Measurements from ENCODE around the gene PARPBP. TPM values are rescaled to one million over a fixed set of nuclear protein-coding genes. Genes with fewer than 3 reads are reported as not detected.
A peak's percentile ranks its signal among the peaks of the same experiment; 100 is the strongest.

Gene PARPBP
- total RNA-seq, 1 experiment from 2014 or later: 14.3 TPM

DNA sequence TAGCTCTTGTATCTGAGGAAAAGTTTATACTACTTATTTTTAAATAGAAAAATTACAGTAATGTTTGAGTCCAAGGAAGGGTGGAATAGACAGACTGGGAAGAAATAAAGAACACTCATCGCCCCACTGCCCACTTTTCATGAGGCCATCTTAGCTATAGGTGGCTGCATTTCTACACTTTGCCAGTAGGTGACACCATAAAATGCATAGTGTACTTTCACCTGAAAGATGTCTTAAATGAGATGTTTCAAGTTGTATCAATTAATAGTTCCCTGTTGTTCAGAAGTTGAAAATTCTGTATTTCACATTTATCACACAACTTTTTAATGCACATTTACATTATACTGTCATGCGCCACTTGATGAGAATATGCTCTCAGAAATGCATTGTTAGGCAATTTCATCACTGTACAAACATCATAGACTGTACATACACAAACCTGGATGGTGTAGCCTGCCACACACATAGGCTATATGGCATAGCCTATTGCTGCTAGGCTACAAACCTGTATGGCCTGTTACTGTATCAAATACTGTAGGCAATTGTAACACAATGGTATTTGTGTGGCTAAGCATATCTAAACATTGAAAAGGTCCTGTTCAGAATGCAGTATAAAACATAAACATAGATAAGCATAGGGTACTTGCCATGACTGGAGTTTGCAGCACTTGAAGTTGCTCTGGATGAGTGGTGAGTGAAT is 50.1 kb downstream of the PARPBP start:
- ChIA-PET POLR2A (interaction anchor here (0.6 kb wide), 1 partner anchor 23 kb away, joined by 3 read pairs; no protein-coding TSS in a partner anchor), CTCF (interaction anchor here (0.6 to 1.0 kb wide), 2 partner anchors 60 to 313 kb away, joined by 3 to 6 read pairs; no protein-coding TSS in a partner anchor)
- Histone ChIP-seq H3K27me3 (ENCODE audit: control insufficient read depth, insufficient read depth, low read length) (no peaks in the 10 kb centered on the region), H3K27ac (ENCODE audit: low read length) (no peak overlapping the region), H3K4me1 (ENCODE audit: control insufficient read depth, insufficient read depth, low read length) (no peaks in the 10 kb centered on the region), H3K9me3 (ENCODE audit: control insufficient read depth, insufficient read depth, low read depth, low read length) (no peaks in the 10 kb centered on the region), H3K36me3 (ENCODE audit: control insufficient read depth, insufficient read depth, low read length) (no peaks in the 10 kb centered on the region), H3K4me3 (ENCODE audit: low read depth in 2 of 2, low read length in 2 of 2) (no peak overlapping the region)
- in situ Hi-C loops (cut with HindIII; ENCODE audit: low pct_unique_long_range_greater_than_20kb, low sequenced_read_pairs): no loop called here
- TF ChIP-seq TCF7L2 (IDR thresholded peaks at IDR 0.05; ENCODE audit: low read depth, low read length): no peak
- TF ChIP-seq, protein P1, sequence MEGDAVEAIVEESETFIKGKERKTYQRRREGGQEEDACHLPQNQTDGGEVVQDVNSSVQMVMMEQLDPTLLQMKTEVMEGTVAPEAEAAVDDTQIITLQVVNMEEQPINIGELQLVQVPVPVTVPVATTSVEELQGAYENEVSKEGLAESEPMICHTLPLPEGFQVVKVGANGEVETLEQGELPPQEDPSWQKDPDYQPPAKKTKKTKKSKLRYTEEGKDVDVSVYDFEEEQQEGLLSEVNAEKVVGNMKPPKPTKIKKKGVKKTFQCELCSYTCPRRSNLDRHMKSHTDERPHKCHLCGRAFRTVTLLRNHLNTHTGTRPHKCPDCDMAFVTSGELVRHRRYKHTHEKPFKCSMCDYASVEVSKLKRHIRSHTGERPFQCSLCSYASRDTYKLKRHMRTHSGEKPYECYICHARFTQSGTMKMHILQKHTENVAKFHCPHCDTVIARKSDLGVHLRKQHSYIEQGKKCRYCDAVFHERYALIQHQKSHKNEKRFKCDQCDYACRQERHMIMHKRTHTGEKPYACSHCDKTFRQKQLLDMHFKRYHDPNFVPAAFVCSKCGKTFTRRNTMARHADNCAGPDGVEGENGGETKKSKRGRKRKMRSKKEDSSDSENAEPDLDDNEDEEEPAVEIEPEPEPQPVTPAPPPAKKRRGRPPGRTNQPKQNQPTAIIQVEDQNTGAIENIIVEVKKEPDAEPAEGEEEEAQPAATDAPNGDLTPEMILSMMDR (IDR thresholded peaks at IDR 0.05): peak; percentile 77; the same call in 1 of the 2 replicates
- no TSS peak for BruUV-seq (replicated peaks)
- peak; percentile 75; the same call in 1 of the 2 replicates for ATAC-seq
- intact Hi-C loops (cut with micrococcal nuclease; ENCODE audit: unreplicated experiment): loop anchor here (10.0 kb wide), 1 partner anchor 305 kb away; no protein-coding TSS in a partner anchor
- peak; percentile 24 for DNase-seq (ENCODE audit: low read depth, low spot score)

DNA sequence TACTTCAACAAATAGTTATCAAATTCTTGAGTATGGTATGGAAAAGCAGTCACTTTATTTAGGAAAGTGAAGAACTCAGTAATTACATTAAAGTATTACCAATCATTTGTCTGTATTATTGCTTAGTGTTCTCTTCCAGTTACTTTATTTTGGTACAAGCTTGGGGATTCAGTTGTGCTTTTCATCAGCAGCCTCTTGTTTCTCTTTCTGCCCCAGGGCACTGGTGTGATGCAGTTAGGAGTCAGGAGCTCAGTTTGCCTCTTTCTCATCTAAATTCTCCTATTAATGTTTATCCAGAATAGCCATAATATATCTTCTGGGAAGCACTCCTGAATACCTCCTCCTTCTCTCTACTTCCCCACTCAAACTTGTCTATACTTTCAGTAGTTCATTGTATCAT is 52.0 kb downstream of the PARPBP start:
- CTCF ChIA-PET: interaction anchor here (0.7 kb wide), 1 partner anchor 255 kb away, joined by 4 read pairs; no protein-coding TSS in a partner anchor
- no peaks in the 10 kb centered on the region for H3K36me3 ChIP-seq (ENCODE audit: control insufficient read depth, insufficient read depth, low read length)
- in situ Hi-C loops (cut with HindIII; ENCODE audit: low pct_unique_long_range_greater_than_20kb, low sequenced_read_pairs) (no loop called here), intact Hi-C loops (cut with micrococcal nuclease; ENCODE audit: unreplicated experiment) (no loop called here)
- BruUV-seq (replicated peaks): no TSS peak
- TF ChIP-seq TCF7L2 (IDR thresholded peaks at IDR 0.05; ENCODE audit: low read depth, low read length) (no peak), SIN3A (IDR thresholded peaks at IDR 0.05; ENCODE audit: borderline replicate concordance, insufficient read depth, low read depth, low read length) (no peak), POLR2AphosphoS5 (IDR thresholded peaks at IDR 0.05; ENCODE audit: low read depth, low read length) (no peak)
- TF ChIP-seq, protein P1 (IDR thresholded peaks at IDR 0.05): no peak
- TF ChIP-seq, protein P2, sequence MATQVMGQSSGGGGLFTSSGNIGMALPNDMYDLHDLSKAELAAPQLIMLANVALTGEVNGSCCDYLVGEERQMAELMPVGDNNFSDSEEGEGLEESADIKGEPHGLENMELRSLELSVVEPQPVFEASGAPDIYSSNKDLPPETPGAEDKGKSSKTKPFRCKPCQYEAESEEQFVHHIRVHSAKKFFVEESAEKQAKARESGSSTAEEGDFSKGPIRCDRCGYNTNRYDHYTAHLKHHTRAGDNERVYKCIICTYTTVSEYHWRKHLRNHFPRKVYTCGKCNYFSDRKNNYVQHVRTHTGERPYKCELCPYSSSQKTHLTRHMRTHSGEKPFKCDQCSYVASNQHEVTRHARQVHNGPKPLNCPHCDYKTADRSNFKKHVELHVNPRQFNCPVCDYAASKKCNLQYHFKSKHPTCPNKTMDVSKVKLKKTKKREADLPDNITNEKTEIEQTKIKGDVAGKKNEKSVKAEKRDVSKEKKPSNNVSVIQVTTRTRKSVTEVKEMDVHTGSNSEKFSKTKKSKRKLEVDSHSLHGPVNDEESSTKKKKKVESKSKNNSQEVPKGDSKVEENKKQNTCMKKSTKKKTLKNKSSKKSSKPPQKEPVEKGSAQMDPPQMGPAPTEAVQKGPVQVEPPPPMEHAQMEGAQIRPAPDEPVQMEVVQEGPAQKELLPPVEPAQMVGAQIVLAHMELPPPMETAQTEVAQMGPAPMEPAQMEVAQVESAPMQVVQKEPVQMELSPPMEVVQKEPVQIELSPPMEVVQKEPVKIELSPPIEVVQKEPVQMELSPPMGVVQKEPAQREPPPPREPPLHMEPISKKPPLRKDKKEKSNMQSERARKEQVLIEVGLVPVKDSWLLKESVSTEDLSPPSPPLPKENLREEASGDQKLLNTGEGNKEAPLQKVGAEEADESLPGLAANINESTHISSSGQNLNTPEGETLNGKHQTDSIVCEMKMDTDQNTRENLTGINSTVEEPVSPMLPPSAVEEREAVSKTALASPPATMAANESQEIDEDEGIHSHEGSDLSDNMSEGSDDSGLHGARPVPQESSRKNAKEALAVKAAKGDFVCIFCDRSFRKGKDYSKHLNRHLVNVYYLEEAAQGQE (IDR thresholded peaks at IDR 0.05; ENCODE audit: insufficient read depth in 1 of 2, low read depth in 2 of 2, low read length in 1 of 2): no peak
- ATAC-seq (no peak), DNase-seq (ENCODE audit: low read depth, low spot score) (no peak)
- POLR2A ChIA-PET: no interaction called here
- H3K27me3 ChIP-seq (ENCODE audit: control insufficient read depth, insufficient read depth, low read length): no peaks in the 10 kb centered on the region
- no peaks in the 10 kb centered on the region for H3K4me1 ChIP-seq (ENCODE audit: control insufficient read depth, insufficient read depth, low read length)
- H3K4me3 ChIP-seq (ENCODE audit: low read depth in 2 of 2, low read length in 2 of 2): no peak overlapping the region
- H3K27ac ChIP-seq (ENCODE audit: low read length): no peak overlapping the region
- H3K9me3 ChIP-seq (ENCODE audit: control insufficient read depth, insufficient read depth, low read depth, low read length): no peaks in the 10 kb centered on the region

All from Panc1 (cell line).